SK-N-SH (cell line): Measurements from ENCODE around the gene SESN1. TPM values are rescaled to one million over a fixed set of nuclear protein-coding genes. Genes with fewer than 3 reads are reported as not detected.

Experiments used
- CTCF ChIA-PET: fragments of 300-600, 350-600 bp; formaldehyde crosslinking; extraction: SDS; loops from one replicate; lab custom pipeline; 2021; lab: Yijun Ruan, JAX
- POLR2A ChIA-PET: fragments of 350-600 bp; sonication (Branson Sonifier 250); formaldehyde crosslinking; extraction: SDS; loops from one replicate; lab custom pipeline; 2020; ENCODE audit warnings: antibody characterized with exemption, inconsistent platforms; lab: Yijun Ruan, JAX
- DNase-seq: peaks from one replicate; pipeline ENCODE4 v3.0.0; 2012
- H2AFZ ChIP-seq: fragments of 200-600 bp; sonication (generic); 2 replicates; pipeline ENCODE4 v1.8.1; 2016; ENCODE audit warnings: antibody characterized with exemption, mild to moderate bottlenecking, low read depth
- H3F3A ChIP-seq: fragments of 200-600 bp; sonication (generic); replicated peaks from 2 replicates; pipeline ENCODE3; 2016; ENCODE audit warnings: antibody characterized with exemption, mild to moderate bottlenecking; ENCODE audit not compliant: insufficient read depth
- H3K27ac ChIP-seq, 2 experiments: fragments of 200-500 bp in 1 of 2; fragments of 200-600 bp in 1 of 2; sonication (Bioruptor generic) in 1 of 2; sonication (generic), shearing (Covaris generic) in 1 of 2; 2 replicates each; pipeline versions ENCODE4 v1.5.1 to v1.6.1; 2014 to 2016; ENCODE audit warnings: low read depth in 2 of 2, inconsistent platforms in 1 of 2, low read length in 1 of 2, mild to moderate bottlenecking in 1 of 2, mixed read lengths in 1 of 2
- H3K27me3 ChIP-seq: fragments of 200-600 bp; sonication (generic), shearing (Covaris generic); 2 replicates; pipeline ENCODE4 v1.6.1; 2016; ENCODE audit warnings: mixed run types; ENCODE audit not compliant: insufficient read depth
- H3K36me3 ChIP-seq, 2 experiments: fragments of 200-500 bp in 1 of 2; fragments of 200-600 bp in 1 of 2; sonication (Bioruptor generic) in 1 of 2; sonication (generic) in 1 of 2; replicated peaks in 1 of 2; 2 replicates each; pipeline versions ENCODE3 to v1.5.1; 2014 to 2016; ENCODE audit warnings: low read length in 1 of 2, mild to moderate bottlenecking in 1 of 2; ENCODE audit not compliant: insufficient read depth in 2 of 2, control insufficient read depth in 1 of 2
- H3K4me1 ChIP-seq, 2 experiments: fragments of 200-500 bp in 1 of 2; fragments of 200-600 bp in 1 of 2; sonication (Bioruptor generic) in 1 of 2; sonication (generic), shearing (Covaris generic) in 1 of 2; 2 replicates each; pipeline versions ENCODE4 v1.5.1 to v1.6.1; 2014 to 2016; ENCODE audit warnings: low read depth in 1 of 2, low read length in 1 of 2, mixed run types in 1 of 2; ENCODE audit not compliant: insufficient read depth in 2 of 2, control insufficient read depth in 1 of 2
- H3K4me2 ChIP-seq: fragments of 200-600 bp; sonication (generic), shearing (Covaris generic); 2 replicates; pipeline ENCODE4 v1.6.1; 2017; ENCODE audit warnings: mixed run types
- H3K4me3 ChIP-seq, 2 experiments: fragments of 200-500 bp in 1 of 2; fragments of 200-600 bp in 1 of 2; sonication (Bioruptor generic) in 1 of 2; sonication (generic), shearing (Covaris generic) in 1 of 2; 2 replicates each; pipeline versions ENCODE4 v1.5.1 to v1.8.1; 2014 to 2016; ENCODE audit warnings: low read depth in 2 of 2, inconsistent platforms in 1 of 2, low read length in 1 of 2, mild to moderate bottlenecking in 1 of 2, mixed read lengths in 1 of 2, moderate library complexity in 1 of 2
- H3K79me2 ChIP-seq: fragments of 200-600 bp; sonication (generic); 2 replicates; pipeline ENCODE4 v1.8.1; 2017; ENCODE audit warnings: mild to moderate bottlenecking; ENCODE audit not compliant: insufficient read depth
- H3K9ac ChIP-seq: fragments of 200-600 bp; sonication (generic); 2 replicates; pipeline ENCODE4 v1.6.1; 2017; ENCODE audit warnings: mixed run types
- H3K9me2 ChIP-seq: fragments of 200-600 bp; sonication (generic); 2 replicates; pipeline ENCODE4 v1.6.1; 2017; ENCODE audit warnings: mixed run types
- H3K9me3 ChIP-seq: fragments of 200-600 bp; sonication (generic); 2 replicates; pipeline ENCODE4 v1.6.1; 2017; ENCODE audit warnings: mixed run types, mild to moderate bottlenecking, moderate library complexity
- H4K20me1 ChIP-seq: fragments of 200-600 bp; sonication (generic); 2 replicates; pipeline ENCODE4 v1.6.1; 2017; ENCODE audit warnings: mild to moderate bottlenecking, mixed run types; ENCODE audit not compliant: insufficient read depth
- CHD2 ChIP-seq: fragments of 150-350 bp; IDR thresholded peaks from 2 replicates; pipeline ENCODE4 v1.6.1; 2018; ENCODE audit warnings: low read length; ENCODE audit not compliant: partially characterized antibody
- ELF1 ChIP-seq: IDR thresholded peaks from 2 replicates; pipeline ENCODE4 v1.4.0; 2012
- EP300 ChIP-seq, 2 experiments: IDR thresholded peaks; 2 replicates each; pipeline versions ENCODE4 v1.4.0 to v1.6.1; 2012; ENCODE audit warnings: borderline replicate concordance in 1 of 2, low read depth in 1 of 2, low read length in 1 of 2
- FOXJ3 ChIP-seq: sonication (generic); formaldehyde crosslinking; IDR thresholded peaks from 2 replicates; pipeline ENCODE4 v1.5.1; 2020; ENCODE audit warnings: mild to moderate bottlenecking, missing genetic modification reagents
- FOXM1 ChIP-seq: IDR thresholded peaks from 2 replicates; pipeline ENCODE4 v1.4.0; 2012; ENCODE audit warnings: low read depth, mild to moderate bottlenecking
- GABPA ChIP-seq: IDR thresholded peaks from 2 replicates; pipeline ENCODE4 v1.4.0; 2012; ENCODE audit warnings: low read depth, mild to moderate bottlenecking
- JUND ChIP-seq: IDR thresholded peaks from 2 replicates; pipeline ENCODE4 v1.4.0; 2012
- RCOR1 ChIP-seq: fragments of 150-350 bp; IDR thresholded peaks from 2 replicates; pipeline ENCODE4 v1.6.1; 2017; ENCODE audit warnings: antibody characterized with exemption, low read length
- RFX5 ChIP-seq: IDR thresholded peaks from 2 replicates; pipeline ENCODE4 v1.6.1; 2012; ENCODE audit warnings: mild to moderate bottlenecking, improper control_type of control experiment, low read length
- SIN3A ChIP-seq: IDR thresholded peaks from 2 replicates; pipeline ENCODE4 v1.6.1; 2012; ENCODE audit warnings: low read depth, mild to moderate bottlenecking, low read length, moderate library complexity, borderline replicate concordance
- SMC3 ChIP-seq: IDR thresholded peaks from 2 replicates; pipeline ENCODE4 v1.6.1; 2012; ENCODE audit warnings: low read depth, low read length, improper control_type of control experiment
- TAF1 ChIP-seq: IDR thresholded peaks from 2 replicates; pipeline ENCODE4 v1.6.1; 2012; ENCODE audit warnings: low read depth, mild to moderate bottlenecking, low read length, moderate library complexity, borderline replicate concordance
- TEAD4 ChIP-seq: IDR thresholded peaks from 2 replicates; pipeline ENCODE4 v1.4.0; 2012; ENCODE audit warnings: mild to moderate bottlenecking, borderline replicate concordance; ENCODE audit not compliant: insufficient read depth
- WGBS: methylation state at CpG from one replicate; pipeline ENCODE4 v1.1.6; 2017; ENCODE audit warnings: low lambda C conversion rate; 5-methylcytosine and 5-hydroxymethylcytosine counted together
- polyA plus RNA-seq, 3 experiments: library from polyadenylated mRNA; depleted of rRNA; stranded (reverse); fragments of >200 nt; gene quantifications; 2 replicates each; pipeline ENCODE4 v1.2.3, GENCODE V29; 2012
- TF ChIP-seq, protein P1 (sequence below): IDR thresholded peaks from 2 replicates; pipeline ENCODE4 v1.6.1; 2012; ENCODE audit warnings: mild to moderate bottlenecking, low read depth, low read length, moderate library complexity
- TF ChIP-seq, protein P2 (sequence below): fragments of 200-600 bp; sonication (generic); IDR thresholded peaks from 2 replicates; pipeline ENCODE4 v1.6.1; 2017; ENCODE audit warnings: antibody characterized with exemption, mild to moderate bottlenecking, moderate library complexity
- TF ChIP-seq, protein P3 (sequence below): IDR thresholded peaks from 2 replicates; pipeline ENCODE4 v1.4.0; 2012; ENCODE audit warnings: low read depth
- TF ChIP-seq, protein P4 (sequence below): IDR thresholded peaks from 2 replicates; pipeline ENCODE4 v1.4.0; 2012; ENCODE audit warnings: low read depth, borderline replicate concordance
- TF ChIP-seq, protein P5 (sequence below): IDR thresholded peaks from 2 replicates; pipeline ENCODE4; 2012

The SESN1 gene
- polyA plus RNA-seq, 1 of the 3 experiments (the other 2 are of a cell fraction) = 13.1 TPM

DNA sequence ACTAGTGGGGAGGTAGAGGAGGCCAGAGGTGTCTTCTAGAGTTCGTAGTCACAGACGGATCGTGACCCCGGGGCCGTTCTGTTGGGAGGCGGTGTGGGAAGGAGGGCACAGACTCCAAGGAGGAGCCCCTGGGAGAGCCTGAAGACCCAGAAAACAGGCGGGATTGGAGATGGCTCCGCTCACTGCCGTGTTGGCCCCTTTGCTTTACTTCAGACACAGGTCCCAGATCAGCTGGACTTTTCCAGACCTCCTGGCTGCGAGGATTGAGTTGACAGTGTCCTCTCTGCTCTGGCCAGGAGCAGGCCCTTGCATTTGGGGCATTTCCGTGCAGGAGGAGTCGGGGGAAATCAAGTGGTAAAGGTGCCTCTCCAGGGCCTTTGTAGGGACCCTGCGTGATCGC lies 133.6 kb downstream of the SESN1 start:
- no peaks in the 10 kb centered on the region for H3K4me1 ChIP-seq
- WGBS = 85% methylated on average over 13 of the region's 14 CpGs
- TF ChIP-seq EP300 (IDR thresholded peaks at IDR 0.05; ENCODE audit: borderline replicate concordance in 1 of 2, low read depth in 1 of 2, low read length in 1 of 2) (no peak), TAF1 (no peak), ELF1 (no peak), SIN3A (no peak), FOXM1 (no peak), TEAD4 (no peak), JUND (no peak), SMC3 (no peak), GABPA (no peak), RCOR1 (no peak)
- TF ChIP-seq, protein P1, sequence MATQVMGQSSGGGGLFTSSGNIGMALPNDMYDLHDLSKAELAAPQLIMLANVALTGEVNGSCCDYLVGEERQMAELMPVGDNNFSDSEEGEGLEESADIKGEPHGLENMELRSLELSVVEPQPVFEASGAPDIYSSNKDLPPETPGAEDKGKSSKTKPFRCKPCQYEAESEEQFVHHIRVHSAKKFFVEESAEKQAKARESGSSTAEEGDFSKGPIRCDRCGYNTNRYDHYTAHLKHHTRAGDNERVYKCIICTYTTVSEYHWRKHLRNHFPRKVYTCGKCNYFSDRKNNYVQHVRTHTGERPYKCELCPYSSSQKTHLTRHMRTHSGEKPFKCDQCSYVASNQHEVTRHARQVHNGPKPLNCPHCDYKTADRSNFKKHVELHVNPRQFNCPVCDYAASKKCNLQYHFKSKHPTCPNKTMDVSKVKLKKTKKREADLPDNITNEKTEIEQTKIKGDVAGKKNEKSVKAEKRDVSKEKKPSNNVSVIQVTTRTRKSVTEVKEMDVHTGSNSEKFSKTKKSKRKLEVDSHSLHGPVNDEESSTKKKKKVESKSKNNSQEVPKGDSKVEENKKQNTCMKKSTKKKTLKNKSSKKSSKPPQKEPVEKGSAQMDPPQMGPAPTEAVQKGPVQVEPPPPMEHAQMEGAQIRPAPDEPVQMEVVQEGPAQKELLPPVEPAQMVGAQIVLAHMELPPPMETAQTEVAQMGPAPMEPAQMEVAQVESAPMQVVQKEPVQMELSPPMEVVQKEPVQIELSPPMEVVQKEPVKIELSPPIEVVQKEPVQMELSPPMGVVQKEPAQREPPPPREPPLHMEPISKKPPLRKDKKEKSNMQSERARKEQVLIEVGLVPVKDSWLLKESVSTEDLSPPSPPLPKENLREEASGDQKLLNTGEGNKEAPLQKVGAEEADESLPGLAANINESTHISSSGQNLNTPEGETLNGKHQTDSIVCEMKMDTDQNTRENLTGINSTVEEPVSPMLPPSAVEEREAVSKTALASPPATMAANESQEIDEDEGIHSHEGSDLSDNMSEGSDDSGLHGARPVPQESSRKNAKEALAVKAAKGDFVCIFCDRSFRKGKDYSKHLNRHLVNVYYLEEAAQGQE = no peak
- H3F3A ChIP-seq = no peaks in the 10 kb centered on the region
- no peaks in the 10 kb centered on the region for H3K9me3 ChIP-seq
- H3K4me2 ChIP-seq = no peak overlapping the region
- H3K79me2 ChIP-seq = no peaks in the 10 kb centered on the region
- no peak for DNase-seq
- H3K9me2 ChIP-seq = no peaks in the 10 kb centered on the region
- H3K9ac ChIP-seq = no peak overlapping the region
- no peaks in the 10 kb centered on the region for H4K20me1 ChIP-seq
- H3K4me3 ChIP-seq = no peak overlapping the region
- H2AFZ ChIP-seq = no peak overlapping the region
- no peaks in the 10 kb centered on the region for H3K27me3 ChIP-seq
- ChIA-PET POLR2A (no interaction called here), CTCF (interaction anchor here (1.3 kb wide), 1 partner anchor 25 kb away, joined by 3 read pairs; no protein-coding TSS in a partner anchor)
- no peak overlapping the region for H3K27ac ChIP-seq
- no peaks in the 10 kb centered on the region for H3K36me3 ChIP-seq

DNA sequence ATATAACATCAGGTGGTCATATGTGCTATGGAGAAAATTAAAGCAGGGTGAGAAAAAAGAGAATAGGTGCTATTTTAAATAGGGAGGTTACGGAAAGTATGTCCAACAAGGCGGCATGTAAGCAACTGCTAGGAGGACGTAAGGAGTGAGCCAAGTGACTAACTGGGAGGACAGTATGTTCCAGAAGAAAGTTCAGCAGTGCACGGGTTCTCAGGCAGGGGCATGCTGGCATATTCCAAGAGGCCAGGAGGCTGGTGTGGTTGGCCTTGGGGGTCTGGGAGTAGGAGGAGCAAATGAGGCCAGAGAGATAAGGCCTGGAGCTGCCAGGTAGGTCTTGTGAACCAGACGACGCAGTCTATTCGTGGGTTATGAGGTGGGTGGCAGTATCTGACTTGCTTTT lies 134.0 kb downstream of the SESN1 start:
- Histone ChIP-seq H3K4me1 (no peaks in the 10 kb centered on the region), H3K4me2 (no peak overlapping the region), H4K20me1 (no peaks in the 10 kb centered on the region), H3K4me3 (no peak overlapping the region), H3K79me2 (no peaks in the 10 kb centered on the region), H2AFZ (no peak overlapping the region), H3K36me3 (no peaks in the 10 kb centered on the region), H3K9me2 (no peaks in the 10 kb centered on the region), H3K27me3 (no peaks in the 10 kb centered on the region), H3K27ac (no peak overlapping the region), H3K9me3 (no peaks in the 10 kb centered on the region), H3F3A (no peaks in the 10 kb centered on the region), H3K9ac (no peak overlapping the region)
- ChIA-PET POLR2A (no interaction called here), CTCF (interaction anchor here (1.3 kb wide), 1 partner anchor 26 kb away, joined by 3 read pairs; no protein-coding TSS in a partner anchor)
- no peak for TF ChIP-seq TEAD4
- TF ChIP-seq, protein P2, sequence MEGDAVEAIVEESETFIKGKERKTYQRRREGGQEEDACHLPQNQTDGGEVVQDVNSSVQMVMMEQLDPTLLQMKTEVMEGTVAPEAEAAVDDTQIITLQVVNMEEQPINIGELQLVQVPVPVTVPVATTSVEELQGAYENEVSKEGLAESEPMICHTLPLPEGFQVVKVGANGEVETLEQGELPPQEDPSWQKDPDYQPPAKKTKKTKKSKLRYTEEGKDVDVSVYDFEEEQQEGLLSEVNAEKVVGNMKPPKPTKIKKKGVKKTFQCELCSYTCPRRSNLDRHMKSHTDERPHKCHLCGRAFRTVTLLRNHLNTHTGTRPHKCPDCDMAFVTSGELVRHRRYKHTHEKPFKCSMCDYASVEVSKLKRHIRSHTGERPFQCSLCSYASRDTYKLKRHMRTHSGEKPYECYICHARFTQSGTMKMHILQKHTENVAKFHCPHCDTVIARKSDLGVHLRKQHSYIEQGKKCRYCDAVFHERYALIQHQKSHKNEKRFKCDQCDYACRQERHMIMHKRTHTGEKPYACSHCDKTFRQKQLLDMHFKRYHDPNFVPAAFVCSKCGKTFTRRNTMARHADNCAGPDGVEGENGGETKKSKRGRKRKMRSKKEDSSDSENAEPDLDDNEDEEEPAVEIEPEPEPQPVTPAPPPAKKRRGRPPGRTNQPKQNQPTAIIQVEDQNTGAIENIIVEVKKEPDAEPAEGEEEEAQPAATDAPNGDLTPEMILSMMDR = no peak
- TF ChIP-seq, protein P3, sequence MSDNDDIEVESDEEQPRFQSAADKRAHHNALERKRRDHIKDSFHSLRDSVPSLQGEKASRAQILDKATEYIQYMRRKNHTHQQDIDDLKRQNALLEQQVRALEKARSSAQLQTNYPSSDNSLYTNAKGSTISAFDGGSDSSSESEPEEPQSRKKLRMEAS = no peak
- TF ChIP-seq RFX5 = no peak
- no peak for TF ChIP-seq SIN3A
- TF ChIP-seq, protein P4, sequence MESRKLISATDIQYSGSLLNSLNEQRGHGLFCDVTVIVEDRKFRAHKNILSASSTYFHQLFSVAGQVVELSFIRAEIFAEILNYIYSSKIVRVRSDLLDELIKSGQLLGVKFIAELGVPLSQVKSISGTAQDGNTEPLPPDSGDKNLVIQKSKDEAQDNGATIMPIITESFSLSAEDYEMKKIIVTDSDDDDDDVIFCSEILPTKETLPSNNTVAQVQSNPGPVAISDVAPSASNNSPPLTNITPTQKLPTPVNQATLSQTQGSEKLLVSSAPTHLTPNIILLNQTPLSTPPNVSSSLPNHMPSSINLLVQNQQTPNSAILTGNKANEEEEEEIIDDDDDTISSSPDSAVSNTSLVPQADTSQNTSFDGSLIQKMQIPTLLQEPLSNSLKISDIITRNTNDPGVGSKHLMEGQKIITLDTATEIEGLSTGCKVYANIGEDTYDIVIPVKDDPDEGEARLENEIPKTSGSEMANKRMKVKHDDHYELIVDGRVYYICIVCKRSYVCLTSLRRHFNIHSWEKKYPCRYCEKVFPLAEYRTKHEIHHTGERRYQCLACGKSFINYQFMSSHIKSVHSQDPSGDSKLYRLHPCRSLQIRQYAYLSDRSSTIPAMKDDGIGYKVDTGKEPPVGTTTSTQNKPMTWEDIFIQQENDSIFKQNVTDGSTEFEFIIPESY = no peak
- TF ChIP-seq, protein P5, sequence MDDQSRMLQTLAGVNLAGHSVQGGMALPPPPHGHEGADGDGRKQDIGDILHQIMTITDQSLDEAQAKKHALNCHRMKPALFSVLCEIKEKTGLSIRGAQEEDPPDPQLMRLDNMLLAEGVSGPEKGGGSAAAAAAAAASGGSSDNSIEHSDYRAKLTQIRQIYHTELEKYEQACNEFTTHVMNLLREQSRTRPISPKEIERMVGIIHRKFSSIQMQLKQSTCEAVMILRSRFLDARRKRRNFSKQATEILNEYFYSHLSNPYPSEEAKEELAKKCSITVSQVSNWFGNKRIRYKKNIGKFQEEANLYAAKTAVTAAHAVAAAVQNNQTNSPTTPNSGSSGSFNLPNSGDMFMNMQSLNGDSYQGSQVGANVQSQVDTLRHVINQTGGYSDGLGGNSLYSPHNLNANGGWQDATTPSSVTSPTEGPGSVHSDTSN = no peak
- no peak for TF ChIP-seq FOXJ3 (CRISPR knock-in tag)
- TF ChIP-seq RCOR1 = no peak
- no peak for TF ChIP-seq CHD2
- 94% methylated on average over 7 of the region's 7 CpGs for WGBS
- no peak for DNase-seq
